HCEC 1CT (cell line): ENCODE data around the gene LDLR.
"Not testable (repeated sequence)": the region's sequence is repeated elsewhere in the genome, so short reads cannot be mapped to it uniquely, and the experiment has no call there.

Experiments used
- DNase-seq: peaks from one replicate; pipeline ENCODE4 v3.0.0-alpha.2; 2017

Gene LDLR

GRCh38 chr19:11176466-11177193 lies 87.4 kb downstream of the LDLR start:
- no peak for DNase-seq

GRCh38 chr19:11177592-11177991 lies 88.3 kb downstream of the LDLR start:
- DNase-seq, result no peak

DNA sequence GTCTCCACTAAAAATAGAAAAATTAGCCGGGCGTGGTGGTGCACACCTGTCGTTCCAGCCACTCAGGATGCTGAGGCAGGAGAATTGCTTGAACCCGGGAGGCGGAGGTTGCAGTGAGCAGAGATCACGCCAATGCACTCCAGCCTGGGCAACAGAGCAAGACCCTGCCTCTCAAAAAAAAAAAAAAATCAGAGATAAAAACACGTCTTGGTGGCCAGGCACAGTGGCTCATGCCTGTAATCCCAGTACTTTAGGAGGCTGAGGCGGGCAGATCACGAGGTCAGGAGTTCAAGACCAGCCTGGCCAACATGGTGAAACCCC lies 89.8 kb downstream of the LDLR start:
- not testable (repeated sequence) for DNase-seq

DNA sequence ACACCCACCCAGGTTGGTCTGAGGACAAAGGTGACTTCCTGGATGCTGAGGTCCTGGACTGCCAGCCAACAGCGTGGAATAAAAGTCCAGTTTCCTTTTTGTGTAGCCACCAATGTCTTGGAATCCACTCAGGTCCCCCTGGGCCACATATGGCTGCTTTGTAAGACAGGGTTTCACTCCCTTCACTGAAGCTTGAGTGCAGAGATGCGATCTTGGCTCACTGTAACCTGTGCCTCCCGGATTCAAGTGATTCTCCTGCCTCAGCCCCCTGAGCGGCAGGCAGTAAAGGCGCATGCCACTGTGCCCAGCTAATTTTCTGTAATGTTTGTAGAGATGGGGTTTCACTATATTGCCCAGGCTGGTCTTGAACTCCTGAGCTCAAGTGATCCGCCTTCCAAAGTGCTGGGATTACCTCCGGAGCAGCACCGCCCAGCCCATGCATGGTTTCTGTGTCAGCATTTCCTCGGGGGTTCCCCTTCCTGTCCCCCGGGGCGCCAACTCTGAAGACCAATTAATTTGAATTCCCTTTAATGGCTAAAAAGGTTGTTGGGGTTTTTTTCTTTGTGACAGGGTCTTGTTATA lies 90.5 kb downstream of the LDLR start:
- no peak for DNase-seq

DNA sequence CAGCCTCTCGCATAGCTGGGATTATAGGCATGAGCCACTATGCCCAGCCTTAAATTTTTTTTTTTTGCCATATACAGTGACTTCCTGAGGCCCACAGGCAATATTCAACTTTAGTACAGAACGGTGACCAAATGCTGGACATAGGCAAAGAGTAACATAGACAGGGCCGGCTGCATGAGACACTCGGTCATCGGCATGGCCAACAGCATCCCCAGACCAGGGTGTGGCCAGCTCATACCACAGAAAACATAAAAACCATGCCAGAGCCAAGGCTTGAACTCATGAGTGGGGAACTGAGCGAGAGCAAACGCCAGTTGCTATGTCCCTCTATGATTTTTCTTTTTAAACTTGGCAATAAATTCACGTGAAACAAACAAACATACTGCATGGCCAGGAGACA lies 91.1 kb downstream of the LDLR start:
- DNase-seq, result no peak

GRCh38 chr19:11180975-11181374 lies 91.7 kb downstream of the LDLR start:
- DNase-seq, result not testable (repeated sequence)

DNA sequence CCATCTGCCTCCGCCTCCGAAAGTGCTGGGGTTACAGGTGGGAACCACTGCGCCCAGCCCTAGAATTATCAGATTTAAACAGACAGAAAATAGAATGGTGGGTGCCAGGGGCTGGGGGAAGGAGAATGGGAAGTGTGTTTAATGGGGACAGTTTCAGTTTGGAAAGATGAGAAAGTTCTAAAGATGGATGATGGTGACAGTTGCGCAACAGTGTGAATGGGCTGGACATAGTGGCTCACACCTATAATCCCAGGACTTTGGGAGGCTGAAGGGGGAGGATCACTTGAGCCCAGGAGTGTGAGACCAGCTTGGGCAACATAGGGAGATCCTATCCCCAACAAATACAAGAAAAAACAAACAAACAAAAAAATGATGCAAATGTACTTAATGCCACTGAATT lies 92.2 kb downstream of the LDLR start:
- DNase-seq, result no peak
